GM21381 (cell line): ENCODE measurements around the gene AKAP9.
"Not testable (repeated sequence)": the region's sequence is repeated elsewhere in the genome, so short reads cannot be mapped to it uniquely, and the experiment has no call there.

Experiments
- ATAC-seq: cut with Tn5 transposase; IDR thresholded peaks from one replicate; pipeline ENCODE4 v1.9.1; 2021; ENCODE audit warnings: mild to moderate bottlenecking, moderate library complexity; ENCODE audit not compliant: unreplicated experiment

The AKAP9 gene

GRCh38 chr7:92121681-92122080 lies 181.0 kb downstream of the AKAP9 start:
- no peak for ATAC-seq

- ATAC-seq: no peak
Measured at GRCh38 chr7:92131093-92131492, 190.4 kb downstream of the AKAP9 start.

GRCh38 chr7:92131764-92132330 lies 191.2 kb downstream of the AKAP9 start:
- no peak for ATAC-seq

- ATAC-seq: peak; percentile 13
Measured at GRCh38 chr7:92133133-92133736, 192.6 kb downstream of the AKAP9 start.

- peak; percentile 28 for ATAC-seq
Measured at GRCh38 chr7:92133737-92134270, 193.1 kb downstream of the AKAP9 start.

GRCh38 chr7:92134271-92135051 lies 193.8 kb downstream of the AKAP9 start, which contains the start of gene CYP51A1:
Gene CYP51A1, minus strand, starts transcription at chr7:92134477. Its CDS starts 113 bp downstream, at chr7:92134364.
- peak; percentile 86 for ATAC-seq

- no peak for ATAC-seq
Measured at GRCh38 chr7:92135052-92135889, 194.6 kb downstream of the AKAP9 start.

- ATAC-seq: no peak
Measured at GRCh38 chr7:92137557-92137956, 196.9 kb downstream of the AKAP9 start.

- ATAC-seq: no peak
Measured at GRCh38 chr7:92141161-92141560, 200.5 kb downstream of the AKAP9 start.

GRCh38 chr7:92142791-92143190 lies 202.1 kb downstream of the AKAP9 start:
- ATAC-seq: not testable (repeated sequence)

- not testable (repeated sequence) for ATAC-seq
Measured at GRCh38 chr7:92143192-92143880, 202.7 kb downstream of the AKAP9 start.

- ATAC-seq: no peak
Measured at GRCh38 chr7:92149736-92150239, 209.1 kb downstream of the AKAP9 start.

GRCh38 chr7:92150450-92151017 lies 209.9 kb downstream of the AKAP9 start:
- ATAC-seq: no peak

GRCh38 chr7:92155108-92155739 lies 214.6 kb downstream of the AKAP9 start:
- no peak for ATAC-seq

GRCh38 chr7:92156990-92157389 lies 216.3 kb downstream of the AKAP9 start:
- no peak for ATAC-seq

- peak; percentile 65 for ATAC-seq
Measured at GRCh38 chr7:92158660-92159575, 218.3 kb downstream of the AKAP9 start.
